Kidney tubule cell (primary cell): ENCODE results near the gene SERINC3.

ENCODE experiments used
- DNase-seq: peaks from one replicate; pipeline ENCODE4 v3.0.0-alpha.2; 2018; ENCODE audit warnings: low spot score

Gene SERINC3

DNA sequence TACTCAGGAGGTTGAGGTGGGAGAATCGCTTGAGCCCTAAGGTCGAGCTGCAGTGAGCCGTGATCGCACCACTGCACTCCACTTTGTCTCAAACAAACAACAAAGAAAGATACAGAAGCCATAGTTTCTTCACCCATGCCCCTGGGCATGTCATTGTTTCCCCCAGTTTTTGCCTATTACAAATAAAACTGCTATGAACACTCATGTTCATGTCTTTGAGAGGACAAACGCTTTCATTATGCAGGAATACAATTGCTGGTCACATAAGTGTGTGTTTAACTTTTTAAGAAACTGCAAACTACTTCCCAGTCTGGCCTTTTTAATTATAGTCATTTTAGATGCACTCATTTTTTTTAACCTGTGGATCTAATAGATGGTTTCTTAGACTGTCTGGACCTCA lies 58.4 kb downstream of the SERINC3 start:
- DNase-seq = no peak

DNA sequence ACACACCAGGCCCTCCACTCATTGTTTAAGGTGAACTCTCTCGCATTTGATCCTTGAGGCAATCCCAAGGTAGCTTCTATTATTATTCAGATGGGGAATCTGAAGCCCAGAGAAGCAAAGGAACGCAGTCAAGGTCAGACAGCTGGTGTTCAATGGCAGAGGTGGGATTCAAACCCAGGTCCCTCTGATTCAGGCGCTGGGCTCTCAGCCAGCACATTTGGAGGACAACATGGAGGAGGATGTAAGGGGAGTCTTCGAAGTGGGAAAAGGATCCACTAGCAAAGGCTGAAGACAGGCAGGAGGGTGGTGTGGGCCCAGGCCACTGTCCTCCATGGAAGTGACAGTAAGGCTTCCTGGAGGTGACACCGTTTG lies 60.1 kb downstream of the SERINC3 start:
- DNase-seq = no peak

DNA sequence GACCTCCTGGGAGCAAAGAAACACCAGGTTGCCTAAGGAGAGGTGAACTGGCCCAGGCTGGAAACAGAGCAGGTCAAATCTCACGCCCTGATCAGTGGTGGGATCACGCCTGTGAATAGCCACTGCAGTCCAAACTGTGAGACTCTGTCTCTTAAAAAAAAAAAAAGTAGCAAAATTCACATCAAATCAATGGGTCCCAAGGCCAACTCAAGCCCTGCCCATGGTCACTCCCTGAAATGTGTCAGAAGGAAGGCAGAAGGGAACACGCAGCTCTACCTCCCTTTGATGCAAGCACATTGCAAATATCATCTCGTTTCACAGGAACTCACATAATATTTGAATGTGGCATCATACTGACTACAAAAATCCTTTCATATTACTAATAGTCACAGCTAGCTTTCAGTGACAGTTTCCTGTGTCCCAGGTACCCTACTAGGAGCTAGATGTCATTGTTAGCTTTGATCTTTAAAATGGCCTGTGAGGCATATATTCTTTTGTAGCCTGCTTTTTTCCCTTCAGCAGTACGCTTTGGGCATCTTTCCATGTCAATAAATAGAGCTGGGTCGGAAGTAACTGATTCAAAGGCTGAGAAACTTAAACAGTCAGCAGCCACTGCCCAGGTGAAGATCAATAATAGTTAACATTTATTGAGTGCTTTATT lies 60.6 kb downstream of the SERINC3 start:
- DNase-seq = no peak

DNA sequence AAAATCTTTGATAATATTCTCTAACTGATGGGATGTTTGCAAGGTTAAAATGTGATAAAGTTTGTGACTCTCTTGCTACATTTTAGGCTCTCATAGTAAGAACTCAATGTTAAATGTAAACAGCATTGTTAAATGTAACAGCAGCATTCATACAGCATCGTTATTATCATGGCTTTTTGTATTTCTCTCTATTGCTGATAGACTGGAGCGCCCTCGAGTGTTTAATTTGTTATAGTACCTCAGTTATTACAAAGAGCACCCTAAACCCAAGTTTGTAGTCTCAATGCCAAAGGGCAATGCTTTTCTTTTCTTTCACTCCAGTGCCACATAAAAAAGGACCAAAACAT lies 61.1 kb downstream of the SERINC3 start:
- DNase-seq = peak; percentile 31

DNA sequence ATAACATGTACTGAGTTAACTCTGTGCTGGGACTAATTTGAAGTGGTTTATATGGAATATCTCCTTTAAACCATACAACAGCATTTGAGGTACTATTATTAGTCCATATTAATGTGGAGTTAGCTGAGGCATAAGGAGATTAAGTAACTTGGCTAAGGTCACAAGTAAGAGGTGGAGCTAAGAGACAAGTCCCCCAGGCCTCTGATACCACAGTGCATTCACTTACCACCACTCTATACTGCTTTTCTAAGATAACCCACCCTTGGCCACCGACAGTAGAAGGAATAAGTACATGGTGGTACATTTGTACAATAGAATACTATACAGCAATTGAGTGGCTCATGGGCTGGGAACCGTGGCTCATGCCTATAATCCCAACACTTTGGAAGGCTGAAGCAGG lies 62.6 kb downstream of the SERINC3 start:
- no peak for DNase-seq

DNA sequence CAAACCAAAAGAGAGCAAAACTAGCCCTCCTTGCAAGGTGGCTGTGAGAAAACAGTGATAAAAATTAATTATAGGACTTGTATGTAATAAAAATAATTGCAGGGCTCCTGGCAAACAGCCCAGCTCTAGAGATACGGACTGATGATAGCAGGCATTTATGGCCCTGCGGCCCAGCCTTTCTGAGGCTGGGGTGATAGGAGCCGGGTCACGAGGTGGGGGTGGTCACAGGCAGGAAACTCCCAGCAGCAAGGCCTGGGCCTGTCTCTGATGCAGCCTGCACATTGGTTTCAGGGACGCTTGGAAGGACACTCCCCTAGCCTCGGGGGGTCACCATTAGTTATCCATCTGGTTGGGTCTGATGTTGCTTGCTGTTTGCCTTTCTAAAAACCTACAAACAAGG lies 64.9 kb downstream of the SERINC3 start:
- no peak for DNase-seq

DNA sequence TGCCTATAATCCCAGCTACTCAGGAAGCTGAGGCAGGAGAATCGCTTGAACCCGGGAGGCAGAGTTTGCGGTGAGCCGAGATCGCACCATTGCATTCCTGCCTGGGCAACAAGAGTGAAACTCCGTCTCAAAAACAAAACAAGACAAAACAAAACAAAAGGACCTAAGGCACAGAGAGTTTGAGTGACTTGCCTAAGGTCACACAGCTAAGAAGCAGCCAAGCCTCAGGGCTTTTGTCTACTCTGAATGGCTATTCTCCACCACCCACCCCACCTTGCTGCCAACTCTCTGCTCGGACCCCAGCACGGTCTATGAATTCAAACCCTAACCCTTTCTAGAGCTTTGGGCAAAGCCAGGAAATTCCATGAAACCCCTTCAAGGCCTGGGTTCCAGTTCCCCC lies 65.3 kb downstream of the SERINC3 start:
- DNase-seq = no peak

DNA sequence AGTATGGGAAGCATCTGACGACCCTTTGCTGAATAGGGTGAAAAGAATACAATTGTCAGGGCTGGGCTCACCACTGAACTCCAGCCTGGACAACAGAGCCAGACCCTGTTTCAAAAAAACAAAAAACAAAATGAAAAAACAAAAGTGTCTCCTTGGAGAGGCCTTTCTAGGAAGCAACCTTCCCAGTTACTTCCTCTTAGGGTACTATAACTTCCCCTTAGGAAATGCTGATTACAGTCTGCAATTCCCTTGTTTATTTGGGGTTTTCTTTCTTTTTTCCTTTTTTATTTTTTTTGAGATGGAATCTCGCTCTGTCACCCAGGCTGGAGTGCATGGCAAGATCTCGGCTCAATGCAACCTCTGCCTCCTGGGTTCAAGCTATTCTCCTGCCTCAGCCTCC lies 66.7 kb downstream of the SERINC3 start:
- no peak for DNase-seq

DNA sequence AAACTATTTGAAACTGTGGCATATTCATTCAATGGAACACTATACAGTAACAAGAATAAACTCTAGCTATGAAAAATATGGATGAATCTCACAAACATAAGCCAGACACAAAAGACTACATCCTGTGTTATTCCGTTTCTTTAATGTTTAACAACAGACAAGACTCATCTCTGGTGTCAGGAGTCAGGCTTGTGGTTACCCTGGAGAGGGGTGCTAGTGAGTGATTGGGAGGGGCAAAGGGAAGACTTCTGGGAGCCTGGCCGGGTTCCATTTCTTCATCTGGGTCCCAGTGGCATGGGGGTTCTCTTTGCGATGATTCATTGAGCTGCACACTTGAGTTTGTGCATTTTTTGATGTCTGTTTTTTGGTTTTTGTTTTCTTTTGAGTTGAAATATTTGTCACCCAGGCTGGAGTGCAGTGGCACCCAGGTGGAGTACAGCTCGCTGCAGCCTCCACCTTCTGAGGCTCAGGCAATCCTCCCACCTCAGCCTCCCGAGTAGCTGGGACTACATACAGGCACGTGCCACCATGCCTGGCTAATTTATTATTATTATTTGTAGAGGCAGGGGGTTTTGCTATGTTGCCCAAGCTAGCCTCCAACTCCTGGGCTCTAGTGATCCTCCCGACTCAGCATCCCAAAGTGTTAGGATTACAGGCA lies 67.4 kb downstream of the SERINC3 start:
- peak; percentile 62 for DNase-seq

DNA sequence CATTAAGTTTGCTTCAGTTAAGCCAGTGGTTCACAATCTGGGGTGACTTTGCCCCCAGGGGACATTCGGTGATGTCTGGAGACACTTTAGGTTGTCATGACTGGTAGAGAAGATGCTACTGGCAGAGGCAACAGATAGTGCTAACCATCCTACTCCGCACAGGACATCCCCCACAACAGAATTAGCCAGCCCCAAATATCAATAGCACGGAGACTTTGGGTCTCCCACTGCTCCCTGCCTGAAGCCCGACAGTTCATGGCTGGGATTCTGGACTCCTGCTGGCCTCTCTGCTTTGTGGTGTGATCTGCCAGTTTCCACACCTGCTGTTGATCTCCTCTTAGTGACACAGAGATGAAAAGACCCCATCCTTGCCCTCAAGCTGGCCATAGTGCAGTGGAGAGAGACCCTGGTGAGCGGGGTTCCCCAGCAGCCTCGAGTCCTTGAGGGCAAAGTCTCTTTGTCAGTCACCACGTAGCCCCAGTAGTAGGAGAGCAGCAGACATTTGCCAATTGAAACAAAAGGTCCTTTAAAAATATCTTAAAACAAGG lies 70.9 kb downstream of the SERINC3 start:
- no peak for DNase-seq

DNA sequence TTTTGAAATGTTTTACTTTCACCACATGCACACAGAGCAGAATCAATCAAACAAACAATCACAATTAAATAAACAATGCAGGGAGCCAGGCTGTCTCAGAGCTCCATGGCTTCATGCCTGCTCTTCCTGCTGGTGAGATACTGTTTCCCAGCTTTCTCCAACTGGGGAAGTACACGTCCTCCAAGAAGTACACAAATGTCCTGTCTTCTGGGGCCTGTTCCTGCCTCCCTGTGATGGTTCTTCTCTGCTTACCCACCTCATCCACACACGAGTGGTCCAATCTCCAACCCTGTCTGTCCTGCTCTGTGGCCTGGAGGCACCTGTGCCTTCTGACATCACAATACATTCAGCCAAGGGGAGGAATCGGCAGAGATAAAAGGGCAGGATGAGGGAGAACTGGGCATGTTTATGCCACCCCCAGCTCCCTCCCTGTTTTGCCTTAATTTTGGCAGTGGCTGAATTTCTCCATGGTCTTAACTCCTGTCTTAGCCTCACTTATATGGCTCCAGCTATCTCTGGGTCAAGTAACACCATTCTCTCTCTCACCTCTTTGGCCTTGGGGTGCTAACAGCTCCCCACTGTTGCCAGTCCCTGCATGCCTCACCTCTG lies 71.5 kb downstream of the SERINC3 start:
- no peak for DNase-seq

DNA sequence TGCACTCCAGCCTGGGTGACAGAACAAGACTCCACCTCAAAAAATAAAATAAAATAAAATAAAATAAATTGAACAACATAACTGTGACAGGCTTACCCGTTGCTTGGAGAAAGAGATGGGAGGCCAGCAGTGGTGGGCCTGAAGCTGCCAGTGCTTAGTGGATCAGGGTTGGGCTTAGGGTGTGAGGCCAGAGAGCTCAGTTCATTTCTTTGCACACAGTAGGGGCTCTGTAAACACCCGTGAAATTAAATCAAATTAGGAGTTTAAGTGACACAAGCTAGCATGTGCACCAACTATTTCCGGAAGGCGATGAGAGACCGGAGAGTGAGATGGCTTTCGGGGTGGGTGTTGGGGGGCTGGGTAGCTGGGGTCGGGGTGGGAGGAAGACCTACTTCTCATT lies 72.0 kb downstream of the SERINC3 start:
- no peak for DNase-seq

DNA sequence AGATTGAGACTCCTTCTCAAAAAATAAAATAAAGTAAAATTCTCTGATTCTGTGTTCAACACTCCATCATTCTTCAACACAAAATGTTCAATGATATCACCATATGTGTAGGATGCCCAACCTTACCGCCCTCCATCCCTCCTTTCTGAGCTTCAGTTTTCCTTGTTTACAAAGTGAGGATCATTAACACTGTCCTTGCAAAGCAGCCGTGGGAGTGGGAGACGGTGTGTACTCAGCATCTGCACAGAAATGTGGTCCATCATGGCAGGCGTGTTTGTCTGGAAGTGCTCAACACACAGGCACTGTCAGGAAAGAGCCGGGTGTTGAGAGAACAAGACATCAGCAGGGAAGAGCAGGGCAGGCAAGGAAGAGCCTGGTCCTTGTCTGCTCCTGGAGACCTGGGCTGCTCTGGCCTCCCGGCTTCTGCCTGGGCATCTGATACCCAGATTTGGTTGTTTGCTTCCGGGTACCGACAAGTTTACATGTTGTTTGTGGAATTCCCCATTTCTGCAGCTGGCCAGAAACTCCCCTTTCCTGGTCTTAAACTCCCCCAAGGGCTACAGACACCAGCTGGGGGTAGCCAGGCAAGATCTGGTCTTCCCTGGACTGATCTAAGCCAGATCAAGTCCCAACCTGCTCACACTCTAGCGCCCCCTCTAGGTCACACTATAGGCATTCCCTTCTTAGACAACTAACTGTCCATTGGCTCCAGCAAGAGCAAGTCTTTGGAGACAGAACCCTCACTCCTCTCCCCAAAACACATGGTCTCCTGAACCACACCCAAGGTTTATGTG lies 72.9 kb downstream of the SERINC3 start:
- no peak for DNase-seq

DNA sequence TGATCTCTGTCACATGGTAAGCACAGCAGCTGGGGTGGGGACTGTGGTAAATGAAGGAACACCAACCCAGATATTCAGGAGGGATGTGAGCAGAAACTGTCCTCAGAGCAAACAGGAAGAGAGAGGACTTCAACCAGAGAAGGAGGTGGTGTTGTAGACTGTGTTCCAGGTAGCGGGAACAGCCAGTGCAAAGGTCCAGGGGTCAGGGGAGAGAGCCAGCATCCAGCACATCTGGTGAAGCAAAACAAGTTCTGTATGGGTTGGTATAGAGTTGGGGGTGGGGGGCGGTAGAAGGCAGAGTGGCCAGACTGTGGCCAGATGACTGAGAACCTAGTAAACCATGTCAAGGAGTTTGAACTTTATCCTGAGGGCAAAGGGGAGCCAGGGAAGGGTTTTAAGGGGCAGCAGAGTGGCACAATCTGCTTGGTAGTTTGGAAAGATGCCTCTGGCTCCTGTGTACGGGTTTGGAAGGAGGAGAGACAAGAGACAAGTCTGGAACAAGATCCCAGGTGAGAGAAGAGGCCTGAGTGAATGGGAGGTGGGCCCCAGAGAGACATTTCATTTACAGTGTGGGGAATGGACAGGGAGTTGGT lies 73.9 kb downstream of the SERINC3 start:
- no peak for DNase-seq
